Small intestine (tissue), 7 donors: ENCODE measurements around the gene RNF115. TPM values are rescaled to one million over a fixed set of nuclear protein-coding genes. Genes with fewer than 3 reads are reported as not detected.
"Not testable (repeated sequence)": the region's sequence is repeated elsewhere in the genome, so short reads cannot be mapped to it uniquely, and the experiment has no call there.

Experiments used
- DNase-seq, 2 donors: peaks; one replicate each; pipeline versions ENCODE4 v3.0.0 to v3.0.0-alpha.2; 2013
- FAIRE-seq: peaks from 2 replicates; lab custom pipeline; 2012; peaks lifted over from hg19 to GRCh38; lab: Jason Lieb, UNC
- H3K27ac ChIP-seq, 3 donors: one replicate each; pipeline ENCODE4 v1.5.1; 2013; ENCODE audit warnings: low read length in 2 of 3, mild to moderate bottlenecking in 2 of 3, control low read depth in 1 of 3, inconsistent platforms in 1 of 3, low read depth in 1 of 3, moderate library complexity in 1 of 3
- H3K27me3 ChIP-seq, 3 donors: one replicate each; pipeline ENCODE4 v1.6.1; 2013; ENCODE audit warnings: low read length in 3 of 3, inconsistent platforms in 1 of 3; ENCODE audit not compliant: control insufficient read depth in 3 of 3, insufficient read depth in 3 of 3
- H3K36me3 ChIP-seq, 3 donors: one replicate each; pipeline ENCODE4 v1.6.1; 2013; ENCODE audit warnings: low read length in 3 of 3, inconsistent platforms in 1 of 3, low read depth in 1 of 3, mild to moderate bottlenecking in 1 of 3, moderate library complexity in 1 of 3; ENCODE audit not compliant: control insufficient read depth in 3 of 3, insufficient read depth in 2 of 3
- H3K4me1 ChIP-seq, 3 donors: one replicate each; pipeline ENCODE4 v1.6.1; 2013; ENCODE audit warnings: low read length in 2 of 3, inconsistent platforms in 1 of 3, low read depth in 1 of 3, mild to moderate bottlenecking in 1 of 3, moderate library complexity in 1 of 3; ENCODE audit not compliant: control insufficient read depth in 3 of 3, insufficient read depth in 2 of 3
- H3K4me3 ChIP-seq, 3 donors: one replicate each; pipeline ENCODE4 v1.5.1; 2013; ENCODE audit warnings: low read length in 3 of 3, control low read depth in 1 of 3, inconsistent platforms in 1 of 3, low read depth in 1 of 3, mild to moderate bottlenecking in 1 of 3, moderate library complexity in 1 of 3
- H3K9me3 ChIP-seq, 2 donors: one replicate each; pipeline ENCODE4 v1.6.1; 2013; ENCODE audit warnings: low read depth in 1 of 2, low read length in 1 of 2; ENCODE audit not compliant: control insufficient read depth in 2 of 2, insufficient read depth in 1 of 2
- WGBS, 3 donors: extraction: QIAGEN DNeasy Blood & Tissue Kit; methylation state at CpG; one replicate each; pipeline ENCODE4 v1.1.7; 2013; 5-methylcytosine and 5-hydroxymethylcytosine counted together
- polyA plus RNA-seq, 4 donors: library from polyadenylated mRNA; stranded (reverse) in 3 of 4; unstranded in 1 of 4; fragments of 200-250 nt in 3 of 4; fragments of 120-200 nt in 1 of 4; gene quantifications; one replicate each; pipeline versions ENCODE4 v1.2.1 to v1.2.3, GENCODE V29; 2013
- donor health status: healthy with polysubstance abuse.
- donor health status: control.
- donor health status: control.
- donor health status: Bipolar disorder and iron deficiency.
- donor health status: healthy.

RNF115 gene
- polyA plus RNA-seq, 4 donors, result 2.7 to 12.3 (median 4.0) TPM

GRCh38 chr1:145765127-145765526 lies 58.8 kb downstream of the RNF115 start:
- not testable (repeated sequence) for H3K4me3 ChIP-seq, H3K27me3 ChIP-seq, FAIRE-seq, H3K36me3 ChIP-seq, H3K27ac ChIP-seq, H3K4me1 ChIP-seq, DNase-seq
- 16 to 53% (median 43%) methylated on average over 2 of the region's 3 CpGs for WGBS, 3 donors
- H3K9me3 ChIP-seq, result peaks cover 0 to 14% of the 10 kb centered on the region in 2 donors

GRCh38 chr1:145764231-145764940 lies 59.5 kb downstream of the RNF115 start:
- not testable (repeated sequence) for FAIRE-seq, H3K4me1 ChIP-seq, H3K27ac ChIP-seq, H3K36me3 ChIP-seq, DNase-seq, H3K4me3 ChIP-seq, H3K27me3 ChIP-seq
- peaks cover 0 to 14% of the 10 kb centered on the region in 2 donors for H3K9me3 ChIP-seq
- 96 to 98% (median 97%) methylated on average over 31 to 52 of the region's 52 CpGs for WGBS, 3 donors

GRCh38 chr1:145762001-145762400 lies 61.9 kb downstream of the RNF115 start:
- not testable (repeated sequence) for H3K27ac ChIP-seq, H3K36me3 ChIP-seq, H3K27me3 ChIP-seq, H3K4me3 ChIP-seq, FAIRE-seq, H3K4me1 ChIP-seq
- peak; percentile 7 to 59 for DNase-seq
- WGBS, 3 donors, result 60 to 78% (median 74%) methylated on average over 2 of the region's 2 CpGs
- H3K9me3 ChIP-seq, result peaks cover 0 to 14% of the 10 kb centered on the region in 2 donors

- 99 to 100% (median 99%) methylated on average over 11 of the region's 11 CpGs for WGBS, 3 donors
- H3K27me3 ChIP-seq, H3K4me3 ChIP-seq, FAIRE-seq, H3K27ac ChIP-seq, DNase-seq, H3K4me1 ChIP-seq, H3K36me3 ChIP-seq: not testable (repeated sequence)
- peaks cover 0 to 14% of the 10 kb centered on the region in 2 donors for H3K9me3 ChIP-seq
These were observed 62.4 kb downstream of the RNF115 start for GRCh38 chr1:145761498-145761897.

GRCh38 chr1:145760395-145760949 lies 63.4 kb downstream of the RNF115 start:
- DNase-seq, H3K27ac ChIP-seq, FAIRE-seq, H3K36me3 ChIP-seq, H3K4me1 ChIP-seq, H3K4me3 ChIP-seq, H3K27me3 ChIP-seq: not testable (repeated sequence)
- H3K9me3 ChIP-seq, result peaks cover 0 to 14% of the 10 kb centered on the region in 2 donors
- WGBS, 3 donors, result 95 to 99% (median 95%) methylated on average over 4 of the region's 4 CpGs

- Histone ChIP-seq H3K27ac (no peak overlapping the region), H3K27me3 (no peaks in the 10 kb centered on the region), H3K36me3 (peaks cover 3 to 11% (median 6%) of the 10 kb centered on the region in 3 donors), H3K4me1 (peaks cover 0 to 3% (median 0%) of the 10 kb centered on the region in 3 donors), H3K4me3 (no peak overlapping the region), H3K9me3 (peaks cover 0 to 14% of the 10 kb centered on the region in 2 donors)
- FAIRE-seq (no peak), DNase-seq (no peak)
- 91 to 94% (median 93%) methylated on average over 1 of the region's 1 CpG for WGBS, 3 donors
These were observed 64.2 kb downstream of the RNF115 start for GRCh38 chr1:145759721-145760120.

GRCh38 chr1:145758575-145758974 lies 65.3 kb downstream of the RNF115 start:
- DNase-seq (no peak), FAIRE-seq (no peak)
- Histone ChIP-seq H3K27ac (no peak overlapping the region), H3K4me1 (peaks cover 0 to 3% (median 0%) of the 10 kb centered on the region in 3 donors), H3K36me3 (peaks cover 3 to 12% (median 6%) of the 10 kb centered on the region in 3 donors), H3K27me3 (no peaks in the 10 kb centered on the region), H3K4me3 (no peak overlapping the region), H3K9me3 (peaks cover 0 to 14% of the 10 kb centered on the region in 2 donors)
- WGBS, 3 donors, result 86 to 97% (median 87%) methylated on average over 1 of the region's 1 CpG

GRCh38 chr1:145758116-145758515 lies 65.8 kb downstream of the RNF115 start:
- H3K9me3 ChIP-seq, result peaks cover 0 to 14% of the 10 kb centered on the region in 2 donors
- no peak overlapping the region for H3K4me3 ChIP-seq
- no peak overlapping the region for H3K27ac ChIP-seq
- DNase-seq, result no peak
- peaks cover 0 to 3% (median 0%) of the 10 kb centered on the region in 3 donors for H3K4me1 ChIP-seq
- no peak for FAIRE-seq
- peaks cover 3 to 12% (median 6%) of the 10 kb centered on the region in 3 donors for H3K36me3 ChIP-seq
- WGBS, 3 donors, result 88 to 100% (median 98%) methylated on average over 1 of the region's 1 CpG
- no peaks in the 10 kb centered on the region for H3K27me3 ChIP-seq
